OCI-LY3 (cell line): Measurements from ENCODE around the gene ACADVL.

Experiments used
- EZH2phosphoT487 ChIP-seq: fragments of 200-600 bp; shearing (Covaris generic); IDR thresholded peaks from 2 replicates; pipeline ENCODE4 v1.6.1; 2018; ENCODE audit warnings: antibody characterized with exemption, mixed run types, low read depth
- TF ChIP-seq, protein P1 (sequence below): fragments of 200-600, 300-600 bp; sonication (generic); IDR thresholded peaks from 2 replicates; pipeline ENCODE4 v1.5.1; 2014; ENCODE audit warnings: antibody characterized with exemption, low read length, low read depth

GRCh38 chr17:7208754-7209460 lies 10.8 kb upstream of the ACADVL start:
- TF ChIP-seq, protein P1, sequence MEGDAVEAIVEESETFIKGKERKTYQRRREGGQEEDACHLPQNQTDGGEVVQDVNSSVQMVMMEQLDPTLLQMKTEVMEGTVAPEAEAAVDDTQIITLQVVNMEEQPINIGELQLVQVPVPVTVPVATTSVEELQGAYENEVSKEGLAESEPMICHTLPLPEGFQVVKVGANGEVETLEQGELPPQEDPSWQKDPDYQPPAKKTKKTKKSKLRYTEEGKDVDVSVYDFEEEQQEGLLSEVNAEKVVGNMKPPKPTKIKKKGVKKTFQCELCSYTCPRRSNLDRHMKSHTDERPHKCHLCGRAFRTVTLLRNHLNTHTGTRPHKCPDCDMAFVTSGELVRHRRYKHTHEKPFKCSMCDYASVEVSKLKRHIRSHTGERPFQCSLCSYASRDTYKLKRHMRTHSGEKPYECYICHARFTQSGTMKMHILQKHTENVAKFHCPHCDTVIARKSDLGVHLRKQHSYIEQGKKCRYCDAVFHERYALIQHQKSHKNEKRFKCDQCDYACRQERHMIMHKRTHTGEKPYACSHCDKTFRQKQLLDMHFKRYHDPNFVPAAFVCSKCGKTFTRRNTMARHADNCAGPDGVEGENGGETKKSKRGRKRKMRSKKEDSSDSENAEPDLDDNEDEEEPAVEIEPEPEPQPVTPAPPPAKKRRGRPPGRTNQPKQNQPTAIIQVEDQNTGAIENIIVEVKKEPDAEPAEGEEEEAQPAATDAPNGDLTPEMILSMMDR, result no peak
- TF ChIP-seq EZH2phosphoT487, result no peak
